Fibroblast of the aortic adventitia (primary cell): Measurements from ENCODE around the gene TAP2. TPM values are rescaled to one million over a fixed set of nuclear protein-coding genes. Genes with fewer than 3 reads are reported as not detected.

Experiments
- DNase-seq: peaks from one replicate; pipeline ENCODE4 v3.0.0-alpha.2; 2010; ENCODE audit warnings: low read depth
- H3K4me3 ChIP-seq: 2 replicates; pipeline ENCODE4 v1.5.1; 2011; ENCODE audit warnings: low read depth, mild to moderate bottlenecking, control low read depth, low read length, moderate library complexity
- CTCF ChIP-seq: IDR thresholded peaks from 2 replicates; pipeline ENCODE4 v1.5.1; 2011; ENCODE audit warnings: mild to moderate bottlenecking, low read length, control low read depth, inconsistent platforms; ENCODE audit not compliant: insufficient read depth
- total RNA-seq: library from RNA; depleted of rRNA; stranded (reverse); fragments of >200 nt; gene quantifications from 2 replicates; pipeline ENCODE4 v1.2.3, GENCODE V29; 2012; ENCODE audit warnings: low replicate concordance

TAP2 gene
- total RNA-seq, 1 donor = 12.4 TPM

GRCh38 chr6:32833664-32834063 lies 4.9 kb downstream of the TAP2 start:
- DNase-seq = no peak
- H3K4me3 ChIP-seq = no peak overlapping the region
- TF ChIP-seq CTCF = no peak

GRCh38 chr6:32832535-32832934 lies 6.0 kb downstream of the TAP2 start:
- TF ChIP-seq CTCF = no peak
- DNase-seq = no peak
- H3K4me3 ChIP-seq = no peak overlapping the region

GRCh38 chr6:32830936-32831335 lies 7.6 kb downstream of the TAP2 start:
- DNase-seq = no peak
- no peak for TF ChIP-seq CTCF
- H3K4me3 ChIP-seq = no peak overlapping the region

GRCh38 chr6:32830017-32830416 lies 8.5 kb downstream of the TAP2 start:
- TF ChIP-seq CTCF = no peak
- H3K4me3 ChIP-seq = no peak overlapping the region
- DNase-seq = no peak

- TF ChIP-seq CTCF = no peak
- H3K4me3 ChIP-seq = no peak overlapping the region
- no peak for DNase-seq
Observed at GRCh38 chr6:32829495-32829894, 9.0 kb downstream of the TAP2 start.

- no peak for DNase-seq
- no peak for TF ChIP-seq CTCF
- no peak overlapping the region for H3K4me3 ChIP-seq
Observed at GRCh38 chr6:32827025-32827424, 11.5 kb downstream of the TAP2 start.

GRCh38 chr6:32825966-32826365 lies 12.6 kb downstream of the TAP2 start:
- DNase-seq = peak; percentile 79
- no peak overlapping the region for H3K4me3 ChIP-seq
- TF ChIP-seq CTCF = peak; percentile 52
